ENCODE results near the gene HS2ST1.

DNA sequence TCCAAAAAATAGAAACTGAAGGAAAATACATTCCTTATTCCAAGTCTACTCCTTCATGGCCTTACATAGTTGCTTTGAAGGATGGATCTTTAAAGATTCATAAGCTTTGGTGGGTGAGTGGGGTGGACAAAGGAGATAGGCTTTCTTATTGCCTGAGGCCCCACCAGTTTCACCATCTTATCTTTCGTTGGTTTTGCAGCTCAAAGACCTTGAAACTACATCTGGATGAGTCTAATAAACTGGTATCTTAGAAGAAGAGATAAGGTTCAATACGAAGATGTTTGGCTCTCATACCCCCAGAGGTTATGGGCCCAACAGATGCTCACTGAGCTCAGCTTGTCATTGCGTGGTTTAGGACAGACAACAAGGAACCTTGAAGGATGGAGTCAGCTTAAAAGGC is 201.5 kb downstream of the HS2ST1 start:
- TF ChIP-seq, protein P1, sequence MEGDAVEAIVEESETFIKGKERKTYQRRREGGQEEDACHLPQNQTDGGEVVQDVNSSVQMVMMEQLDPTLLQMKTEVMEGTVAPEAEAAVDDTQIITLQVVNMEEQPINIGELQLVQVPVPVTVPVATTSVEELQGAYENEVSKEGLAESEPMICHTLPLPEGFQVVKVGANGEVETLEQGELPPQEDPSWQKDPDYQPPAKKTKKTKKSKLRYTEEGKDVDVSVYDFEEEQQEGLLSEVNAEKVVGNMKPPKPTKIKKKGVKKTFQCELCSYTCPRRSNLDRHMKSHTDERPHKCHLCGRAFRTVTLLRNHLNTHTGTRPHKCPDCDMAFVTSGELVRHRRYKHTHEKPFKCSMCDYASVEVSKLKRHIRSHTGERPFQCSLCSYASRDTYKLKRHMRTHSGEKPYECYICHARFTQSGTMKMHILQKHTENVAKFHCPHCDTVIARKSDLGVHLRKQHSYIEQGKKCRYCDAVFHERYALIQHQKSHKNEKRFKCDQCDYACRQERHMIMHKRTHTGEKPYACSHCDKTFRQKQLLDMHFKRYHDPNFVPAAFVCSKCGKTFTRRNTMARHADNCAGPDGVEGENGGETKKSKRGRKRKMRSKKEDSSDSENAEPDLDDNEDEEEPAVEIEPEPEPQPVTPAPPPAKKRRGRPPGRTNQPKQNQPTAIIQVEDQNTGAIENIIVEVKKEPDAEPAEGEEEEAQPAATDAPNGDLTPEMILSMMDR (IDR thresholded peaks at IDR 0.05): no peak
- TF ChIP-seq POLR2A (IDR thresholded peaks at IDR 0.05): no peak
